Thyroid gland (tissue), 4 donors: ENCODE data around the gene ARHGEF11. TPM values are rescaled to one million over a fixed set of nuclear protein-coding genes. Genes with fewer than 3 reads are reported as not detected.

Experiments
- DNase-seq, 2 donors: peaks; one replicate each; pipeline ENCODE4 v3.0.0-alpha.2; 2019
- H3K27ac ChIP-seq, 3 donors: fragments of 200-600 bp; sonication (generic); 1 replicate in 2 of 3; 2 replicates in 1 of 3; pipeline ENCODE4 v1.5.1; 2016 to 2019; ENCODE audit warnings: mild to moderate bottlenecking in 1 of 3, moderate library complexity in 1 of 3
- H3K27me3 ChIP-seq: fragments of 200-600 bp; sonication (generic); one replicate; pipeline ENCODE4 v1.5.1; 2019
- H3K36me3 ChIP-seq, 2 donors: fragments of 200-600 bp; sonication (generic); one replicate each; pipeline ENCODE4 v1.5.1; 2016 to 2019
- H3K4me1 ChIP-seq, 2 donors: fragments of 200-600 bp; sonication (generic); one replicate each; pipeline ENCODE4 v1.5.1; 2017 to 2019
- H3K4me3 ChIP-seq, 3 donors: fragments of 200-600 bp; sonication (generic); replicated peaks in 1 of 3; 1 replicate in 2 of 3; 2 replicates in 1 of 3; pipeline ENCODE4 v1.5.1; 2016; ENCODE audit warnings: mild to moderate bottlenecking in 1 of 3
- H3K9me3 ChIP-seq: fragments of 200-600 bp; sonication (generic); one replicate; pipeline ENCODE4 v1.5.1; 2017
- CTCF ChIP-seq, 6 experiments: fragments of 200-600 bp in 3 of 6; fragments of 450-650 bp in 3 of 6; sonication (generic) in 3 of 6; IDR thresholded peaks; one replicate each; pipeline ENCODE4 v1.5.1; 2016 to 2019; ENCODE audit warnings: antibody characterized with exemption in 6 of 6, mild to moderate bottlenecking in 2 of 6, inconsistent platforms in 1 of 6, moderate library complexity in 1 of 6
- POLR2A ChIP-seq, 2 donors: fragments of 450-650 bp; IDR thresholded peaks; one replicate each; pipeline ENCODE4 v1.6.1; 2017; ENCODE audit warnings: antibody characterized with exemption in 2 of 2, mild to moderate bottlenecking in 2 of 2, moderate library complexity in 1 of 2
- WGBS, 2 donors: methylation state at CpG; one replicate each; pipeline ENCODE4 v1.1.5; 2017; 5-methylcytosine and 5-hydroxymethylcytosine counted together
- intact Hi-C: fragments of 100-400 bp; cut with DNase I; formaldehyde crosslinking; loops from one replicate; pipeline ENCODE4 v1.15.1; 2023
- total RNA-seq, 4 donors: library from RNA; depleted of rRNA; stranded (reverse); fragments of >200 nt; gene quantifications; one replicate each; pipeline ENCODE4 v1.2.3, GENCODE V29; 2016

Gene ARHGEF11
- total RNA-seq, 4 donors from 2014 or later: 31.2 to 56.2 (median 47.4) TPM

- TF ChIP-seq CTCF (IDR thresholded peaks at IDR 0.05): no peak
- no peak for TF ChIP-seq POLR2A (IDR thresholded peaks at IDR 0.05)
- Histone ChIP-seq H3K27ac (peak overlapping the region; percentile 26 to 94 (median 70)), H3K9me3 (no peaks in the 10 kb centered on the region), H3K27me3 (no peaks in the 10 kb centered on the region), H3K4me1 (peaks cover under 1 to 70% of the 10 kb centered on the region in 2 donors), H3K4me3 (no peak overlapping the region), H3K36me3 (no peaks in the 10 kb centered on the region)
- WGBS, 2 donors: 50 to 68% methylated on average over 8 to 11 of the region's 13 CpGs
- intact Hi-C loops: no loop called here
- peak; percentile 32 to 37 for DNase-seq
These were observed 147.4 kb downstream of the ARHGEF11 start for GRCh38 chr1:156898161-156898566.

GRCh38 chr1:156897078-156897825, 148.3 kb downstream of the ARHGEF11 start:
- TF ChIP-seq CTCF (IDR thresholded peaks at IDR 0.05) (no peak), POLR2A (IDR thresholded peaks at IDR 0.05) (no peak)
- no peak overlapping the region for H3K4me3 ChIP-seq
- no peaks in the 10 kb centered on the region for H3K36me3 ChIP-seq
- H3K27ac ChIP-seq: peak overlapping the region in 2 of 3 donors; percentile 70 to 94
- H3K9me3 ChIP-seq: no peaks in the 10 kb centered on the region
- no peak for DNase-seq
- 70 to 73% methylated on average over 11 to 13 of the region's 14 CpGs for WGBS, 2 donors
- peaks cover 5 to 70% of the 10 kb centered on the region in 2 donors for H3K4me1 ChIP-seq
- peaks cover 3% of the 10 kb centered on the region for H3K27me3 ChIP-seq
- intact Hi-C loops: no loop called here

- H3K4me1 ChIP-seq: peaks cover 5 to 66% of the 10 kb centered on the region in 2 donors
- H3K27ac ChIP-seq: peak overlapping the region in 2 of 3 donors; percentile 70 to 94
- H3K27me3 ChIP-seq: peaks cover 3% of the 10 kb centered on the region
- no peak for DNase-seq
- H3K4me3 ChIP-seq: peak overlapping the region in 1 of 3 donors; percentile 1
- H3K9me3 ChIP-seq: no peaks in the 10 kb centered on the region
- TF ChIP-seq CTCF (IDR thresholded peaks at IDR 0.05) (no peak), POLR2A (IDR thresholded peaks at IDR 0.05) (no peak)
- no peaks in the 10 kb centered on the region for H3K36me3 ChIP-seq
- WGBS, 2 donors: 84 to 86% methylated on average over 9 to 14 of the region's 16 CpGs
- intact Hi-C loops: no loop called here
These were observed 149.0 kb downstream of the ARHGEF11 start for GRCh38 chr1:156896490-156897033.

- Histone ChIP-seq H3K4me1 (peaks cover 5 to 60% of the 10 kb centered on the region in 2 donors), H3K36me3 (no peaks in the 10 kb centered on the region), H3K27ac (peak overlapping the region; percentile 85 to 94 (median 86)), H3K4me3 (peak overlapping the region in 1 of 3 donors; percentile 1), H3K27me3 (peaks cover 3% of the 10 kb centered on the region), H3K9me3 (no peaks in the 10 kb centered on the region)
- WGBS, 2 donors: 74 to 90% methylated on average over 6 of the region's 6 CpGs
- intact Hi-C loops: no loop called here
- no peak for DNase-seq
- TF ChIP-seq POLR2A (IDR thresholded peaks at IDR 0.05): no peak
- no peak for TF ChIP-seq CTCF (IDR thresholded peaks at IDR 0.05)
These were observed 149.6 kb downstream of the ARHGEF11 start for GRCh38 chr1:156895927-156896326.

GRCh38 chr1:156895455-156895812, 150.1 kb downstream of the ARHGEF11 start:
- H3K27ac ChIP-seq: peak overlapping the region; percentile 85 to 94 (median 86)
- no peak for DNase-seq
- intact Hi-C loops: no loop called here
- no peaks in the 10 kb centered on the region for H3K9me3 ChIP-seq
- peak overlapping the region in 1 of 3 donors; percentile 6 for H3K4me3 ChIP-seq
- H3K4me1 ChIP-seq: peaks cover 5 to 55% of the 10 kb centered on the region in 2 donors
- no peaks in the 10 kb centered on the region for H3K36me3 ChIP-seq
- WGBS, 2 donors: 67 to 71% methylated on average over 4 of the region's 4 CpGs
- TF ChIP-seq POLR2A (IDR thresholded peaks at IDR 0.05) (no peak), CTCF (IDR thresholded peaks at IDR 0.05) (no peak)
- H3K27me3 ChIP-seq: peaks cover 3% of the 10 kb centered on the region
